SK-N-DZ (cell line): Measurements from ENCODE around the gene NSF.
"Not testable (repeated sequence)": the region's sequence is repeated elsewhere in the genome, so short reads cannot be mapped to it uniquely, and the experiment has no call there.

ENCODE experiments used
- DNase-seq: peaks from one replicate; pipeline ENCODE4 v3.0.0-alpha.2; 2015; ENCODE audit warnings: low spot score

The NSF gene

GRCh38 chr17:46628753-46629436 lies 38.4 kb downstream of the NSF start:
- DNase-seq = not testable (repeated sequence)

DNA sequence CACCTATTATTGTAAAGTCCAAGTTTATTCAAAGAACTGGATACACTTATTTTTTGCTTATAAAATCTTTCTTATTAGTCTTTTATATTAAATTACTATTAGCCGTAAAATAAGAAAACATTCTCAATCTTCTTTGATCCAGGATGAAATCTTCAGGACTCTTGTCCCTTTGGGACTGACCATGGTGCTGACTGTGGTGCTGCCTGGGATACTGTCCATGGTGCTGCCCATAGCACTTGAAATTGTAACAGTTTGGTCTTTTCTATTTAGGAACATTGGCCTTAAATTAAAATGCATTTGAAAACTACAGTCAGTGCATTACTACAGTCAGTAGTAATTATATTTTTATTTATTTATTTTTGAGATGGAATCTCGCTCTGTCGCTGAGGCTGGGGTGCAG lies 41.7 kb downstream of the NSF start:
- not testable (repeated sequence) for DNase-seq

GRCh38 chr17:46634844-46635243 lies 44.4 kb downstream of the NSF start:
- not testable (repeated sequence) for DNase-seq

DNA sequence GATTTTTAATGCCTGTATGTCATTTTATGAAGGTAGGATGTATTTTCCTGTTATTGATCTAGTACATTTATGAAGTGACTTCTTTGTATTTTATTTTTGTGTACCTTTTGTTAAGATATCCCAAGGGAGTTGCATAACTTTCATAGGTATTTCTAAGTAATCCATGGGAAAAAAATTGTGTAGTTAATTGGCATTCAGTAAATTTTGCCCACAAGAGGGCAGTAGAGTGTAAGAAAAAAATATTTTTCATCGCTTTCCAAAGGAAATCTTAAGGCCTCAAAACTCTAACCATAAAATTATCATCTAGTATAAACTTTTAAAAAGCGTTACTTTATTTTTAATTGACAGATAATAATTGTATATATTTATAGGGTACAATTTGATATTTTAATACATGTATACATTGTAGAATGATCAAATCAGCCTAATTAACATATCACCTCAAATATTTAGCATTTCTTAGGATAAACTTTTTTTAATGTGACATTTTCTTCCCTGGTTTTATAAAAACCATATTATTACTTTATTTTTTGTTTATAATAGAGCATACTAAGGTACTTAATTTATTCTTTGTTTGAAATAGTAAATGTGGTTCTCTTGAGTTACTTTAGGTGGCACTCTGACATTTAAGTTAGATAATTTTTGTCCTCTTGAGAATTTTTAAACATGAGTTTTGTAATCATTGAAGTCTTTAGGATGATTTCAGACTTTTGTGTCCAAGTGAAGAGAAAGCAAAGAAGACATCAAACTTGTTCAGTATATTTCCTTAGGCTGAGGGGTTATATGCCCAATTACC lies 51.6 kb downstream of the NSF start:
- DNase-seq = not testable (repeated sequence)

GRCh38 chr17:46647251-46647650 lies 56.8 kb downstream of the NSF start:
- not testable (repeated sequence) for DNase-seq

DNA sequence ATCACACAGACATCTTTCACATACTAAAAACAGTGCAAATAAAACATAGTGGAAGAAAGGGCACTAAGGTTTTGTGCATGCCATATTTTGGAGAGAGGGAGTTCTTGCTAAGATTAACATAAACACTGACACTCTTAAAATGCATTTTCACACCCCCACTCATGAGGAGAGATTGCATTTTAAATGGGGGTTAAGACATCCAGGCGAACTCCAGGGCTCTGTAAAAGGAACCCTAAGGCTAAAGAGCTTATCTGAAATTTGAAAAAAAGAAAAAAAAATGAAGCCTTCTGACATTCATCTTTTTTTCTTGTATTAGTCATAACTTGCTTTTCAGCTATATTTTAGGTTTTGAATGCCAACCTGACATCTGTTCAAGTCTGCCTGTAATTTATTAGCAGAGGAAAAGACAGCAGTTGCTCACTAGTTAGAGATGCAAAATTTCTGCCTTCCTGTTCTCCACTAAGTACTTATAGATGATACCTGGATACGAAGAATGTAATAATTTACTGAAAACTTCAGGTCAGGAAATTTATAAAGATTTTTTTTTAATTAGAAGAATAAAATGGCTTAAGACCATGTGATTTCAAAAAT lies 57.3 kb downstream of the NSF start:
- DNase-seq = not testable (repeated sequence)

GRCh38 chr17:46649246-46649645 lies 58.8 kb downstream of the NSF start:
- not testable (repeated sequence) for DNase-seq

DNA sequence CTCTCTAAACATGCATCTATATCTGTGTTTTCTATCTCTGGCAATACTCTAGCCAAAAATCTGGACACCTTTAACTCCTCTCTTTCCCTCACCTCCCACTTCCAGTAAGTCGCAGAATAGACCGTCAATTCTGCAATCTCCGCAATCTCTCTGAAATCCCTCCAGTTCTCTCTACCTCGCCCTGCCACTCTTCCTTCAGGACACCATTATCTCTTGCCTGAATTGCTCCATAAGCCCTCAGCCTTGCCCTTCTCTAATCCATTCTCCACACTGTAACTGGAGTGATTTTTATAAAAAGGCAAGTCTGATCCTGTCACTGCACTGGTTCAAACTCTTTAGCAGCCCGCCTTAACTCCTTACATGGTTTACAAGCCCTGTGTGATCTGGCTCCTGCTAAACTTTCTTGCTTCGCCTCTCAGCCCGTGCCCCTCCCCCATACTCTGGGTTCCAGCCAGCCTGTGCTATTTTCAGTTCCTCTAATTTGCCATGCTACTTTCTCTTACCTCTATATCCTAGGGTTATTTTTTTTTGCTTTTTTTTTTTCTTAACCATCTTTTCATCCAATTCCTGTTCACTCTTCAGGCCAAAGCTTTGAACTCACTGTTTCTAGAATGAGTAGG lies 61.7 kb downstream of the NSF start:
- not testable (repeated sequence) for DNase-seq

GRCh38 chr17:46658235-46658634 lies 67.8 kb downstream of the NSF start:
- DNase-seq = not testable (repeated sequence)

DNA sequence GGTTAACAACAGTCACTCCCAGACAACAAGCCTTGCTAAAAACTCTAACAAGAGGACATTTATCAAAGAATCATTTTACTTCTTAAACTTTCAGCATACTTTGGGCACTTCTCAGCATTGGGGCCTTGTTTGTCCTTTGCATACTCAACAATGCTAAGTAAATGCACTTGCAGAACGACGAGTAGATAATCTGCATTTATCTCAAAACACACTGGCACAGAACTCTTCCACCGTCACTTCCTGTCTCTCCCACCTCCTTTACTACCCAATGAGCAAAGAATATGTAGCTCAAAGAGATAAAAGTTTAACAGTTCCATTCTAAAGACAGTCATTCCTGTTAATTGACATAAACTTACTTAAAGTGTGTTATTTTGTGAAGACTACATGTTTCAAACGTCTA lies 69.2 kb downstream of the NSF start:
- DNase-seq = not testable (repeated sequence)

GRCh38 chr17:46663123-46663522 lies 72.7 kb downstream of the NSF start:
- DNase-seq = not testable (repeated sequence)

DNA sequence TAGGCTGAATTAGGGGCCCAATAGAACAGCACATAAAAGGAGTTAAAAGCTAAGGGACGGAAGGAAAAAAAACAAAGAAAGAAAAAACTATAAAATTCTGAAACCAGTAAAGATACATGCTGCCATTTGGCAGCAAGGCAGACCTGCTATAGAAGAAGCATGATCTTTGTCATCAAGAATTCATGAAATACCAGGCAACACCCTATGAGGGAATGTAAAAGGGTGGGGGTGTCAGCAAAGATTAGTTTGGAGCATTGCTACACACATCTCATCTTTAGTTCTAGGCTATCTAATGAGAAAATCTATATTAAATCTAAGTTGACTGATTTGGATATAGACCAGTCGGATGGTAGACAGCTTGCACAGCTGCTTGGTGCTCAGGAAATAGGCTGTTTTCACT lies 73.1 kb downstream of the NSF start:
- DNase-seq = not testable (repeated sequence)

- not testable (repeated sequence) for DNase-seq
Observed at GRCh38 chr17:46665969-46666368, 75.5 kb downstream of the NSF start.

DNA sequence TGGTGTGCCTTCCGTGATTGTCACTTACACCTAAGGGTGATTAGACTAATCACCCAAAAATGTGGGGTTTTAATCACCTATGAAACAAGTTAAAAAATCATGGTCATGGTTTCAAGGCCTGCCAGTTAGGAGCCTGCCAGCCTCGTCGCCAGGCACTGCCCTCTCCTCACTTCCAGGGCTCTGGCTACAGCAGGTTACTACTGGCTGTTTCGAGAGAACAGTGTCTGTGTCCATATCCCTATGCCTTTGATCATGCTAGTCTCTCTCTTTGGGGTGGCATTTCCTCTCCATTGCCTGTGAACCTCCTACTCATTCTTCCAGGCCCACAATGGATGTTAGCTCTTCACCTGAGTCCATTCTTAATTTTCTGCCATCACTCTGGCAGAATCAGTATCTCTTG lies 80.3 kb downstream of the NSF start:
- not testable (repeated sequence) for DNase-seq

DNA sequence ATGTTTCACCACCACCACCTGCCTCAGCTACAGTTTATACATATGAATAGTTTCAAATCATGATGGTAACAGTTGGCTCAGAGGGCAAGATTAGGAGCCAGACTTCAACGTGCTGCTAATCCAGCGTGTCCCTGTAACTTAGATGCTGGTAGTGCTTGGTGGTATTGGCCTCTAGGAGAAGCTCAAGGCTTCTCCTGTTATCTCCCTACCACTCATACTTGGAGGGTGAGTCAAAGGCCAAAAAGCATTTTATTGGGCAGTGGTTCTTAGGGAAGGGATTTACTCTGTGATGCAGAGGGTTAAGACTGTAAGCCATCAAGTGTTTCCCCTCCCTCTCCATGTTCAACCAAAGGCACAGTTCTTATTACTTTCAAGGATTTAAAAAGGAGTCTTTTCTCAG lies 82.3 kb downstream of the NSF start:
- not testable (repeated sequence) for DNase-seq

GRCh38 chr17:46677819-46678218 lies 87.3 kb downstream of the NSF start:
- DNase-seq = not testable (repeated sequence)

DNA sequence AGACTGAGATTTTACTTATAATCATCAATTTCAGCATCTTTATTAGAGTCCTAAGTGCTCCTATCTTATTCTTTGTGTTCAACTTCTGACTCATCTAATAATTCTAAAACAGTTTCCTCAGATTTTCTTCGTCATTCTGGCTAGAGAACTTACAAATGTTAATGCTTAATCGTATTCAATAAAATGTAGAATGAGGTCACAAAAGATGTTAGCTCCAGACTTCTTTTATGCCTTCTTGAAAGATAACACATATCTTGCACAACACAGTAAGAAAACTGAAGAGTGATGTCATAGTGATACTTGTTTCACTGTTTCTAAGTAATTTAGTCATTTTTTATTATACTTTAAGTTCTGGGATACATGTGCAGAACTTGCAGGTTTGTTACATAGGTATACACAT lies 93.2 kb downstream of the NSF start:
- DNase-seq = not testable (repeated sequence)

- DNase-seq = not testable (repeated sequence)
Observed at GRCh38 chr17:46685284-46685683, 94.8 kb downstream of the NSF start.

GRCh38 chr17:46692196-46692595 lies 101.7 kb downstream of the NSF start:
- not testable (repeated sequence) for DNase-seq

DNA sequence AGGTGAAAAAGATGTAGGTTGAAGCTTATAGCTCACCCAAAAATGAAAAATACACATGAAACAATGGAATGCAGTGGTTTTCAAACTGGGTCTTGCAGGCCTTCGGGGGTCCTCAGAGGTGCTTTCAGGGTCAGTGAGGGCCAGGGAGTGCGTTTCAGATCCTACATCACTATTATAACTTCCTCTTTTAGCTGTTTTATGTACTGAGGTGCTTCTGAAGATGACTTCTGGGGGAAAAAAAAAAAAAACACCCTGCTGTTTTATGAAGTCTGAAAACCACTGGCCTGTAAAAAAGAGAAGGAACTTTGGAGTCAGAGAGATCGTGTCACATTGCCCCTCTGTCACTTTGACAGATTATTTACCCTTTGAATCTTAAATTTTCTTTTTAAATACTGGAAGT lies 102.8 kb downstream of the NSF start:
- DNase-seq = not testable (repeated sequence)

DNA sequence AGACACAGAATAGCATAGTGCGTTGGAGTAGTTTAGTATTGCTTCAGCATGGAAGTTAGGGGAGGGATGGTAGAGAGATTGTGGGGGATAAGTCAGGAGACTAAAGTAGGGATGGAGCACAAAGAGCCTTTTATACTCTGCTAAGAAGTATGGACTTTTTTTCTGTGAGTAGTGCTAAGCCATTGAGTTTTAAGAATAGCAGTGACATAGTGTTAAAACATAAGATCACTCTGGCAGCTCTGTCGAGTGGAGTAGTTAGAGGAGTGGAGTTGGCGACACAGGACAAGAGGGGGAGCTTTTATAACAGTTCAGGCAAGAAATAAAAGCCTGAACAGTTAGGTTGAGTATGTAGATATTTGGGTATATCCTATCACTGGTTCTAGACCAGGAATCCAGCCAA lies 106.1 kb downstream of the NSF start:
- DNase-seq = not testable (repeated sequence)

DNA sequence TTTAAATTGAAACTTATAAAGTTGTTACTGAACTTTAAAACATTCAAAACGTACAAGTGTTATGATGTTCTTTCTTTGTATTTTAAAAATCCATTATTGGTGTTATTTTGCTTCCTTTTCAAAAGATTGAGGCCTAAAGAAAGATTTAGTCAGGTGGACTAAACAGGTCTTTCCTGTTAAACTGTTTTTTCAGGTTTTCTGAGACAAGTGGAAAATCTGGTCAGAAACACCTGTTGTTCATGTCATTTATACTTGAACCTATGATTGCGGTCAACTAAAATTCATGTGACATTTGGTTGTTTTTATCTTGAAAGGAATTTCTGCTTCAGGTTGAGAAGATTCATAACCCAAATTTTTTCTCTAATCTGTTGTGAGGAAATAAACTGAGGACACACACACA lies 108.5 kb downstream of the NSF start:
- not testable (repeated sequence) for DNase-seq
